Epithelial cell of proximal tubule (primary cell): Measurements from ENCODE around the gene MEGF11. TPM values are rescaled to one million over a fixed set of nuclear protein-coding genes. Genes with fewer than 3 reads are reported as not detected.

ENCODE experiments used
- DNase-seq: peaks from one replicate; pipeline ENCODE4 v3.0.0-alpha.2; 2011; ENCODE audit warnings: low read depth
- H3K4me3 ChIP-seq: 2 replicates; pipeline ENCODE4 v1.5.1; 2011; ENCODE audit warnings: low read depth, mild to moderate bottlenecking, low read length
- CTCF ChIP-seq: conservative IDR thresholded peaks from 2 replicates; pipeline ENCODE4 v1.5.1; 2012; ENCODE audit warnings: low read depth, mild to moderate bottlenecking, low read length
- total RNA-seq: library from RNA; depleted of rRNA; stranded (reverse); fragments of >200 nt; gene quantifications from 2 replicates; pipeline ENCODE4 v1.2.3, GENCODE V29; 2015

The MEGF11 gene
- total RNA-seq, 1 donor from 2014 or later, result 3.7 TPM

GRCh38 chr15:66016199-66016598 lies 237.4 kb downstream of the MEGF11 start:
- TF ChIP-seq CTCF, result peak; percentile 58
- no peak overlapping the region for H3K4me3 ChIP-seq
- peak; percentile 56 for DNase-seq

- DNase-seq, result no peak
- no peak overlapping the region for H3K4me3 ChIP-seq
- TF ChIP-seq CTCF, result no peak
These were observed 238.8 kb downstream of the MEGF11 start for GRCh38 chr15:66014635-66015182.

- no peak for DNase-seq
- no peak overlapping the region for H3K4me3 ChIP-seq
- TF ChIP-seq CTCF, result no peak
These were observed 239.5 kb downstream of the MEGF11 start for GRCh38 chr15:66014022-66014421.

GRCh38 chr15:66008940-66009562 lies 244.5 kb downstream of the MEGF11 start:
- H3K4me3 ChIP-seq, result no peak overlapping the region
- peak; percentile 98 for DNase-seq
- TF ChIP-seq CTCF, result no peak

- peak; percentile 38 for TF ChIP-seq CTCF
- DNase-seq, result no peak
- H3K4me3 ChIP-seq, result no peak overlapping the region
These were observed 245.8 kb downstream of the MEGF11 start for GRCh38 chr15:66007663-66008262.

- no peak for TF ChIP-seq CTCF
- no peak overlapping the region for H3K4me3 ChIP-seq
- peak; percentile 99 for DNase-seq
These were observed 246.6 kb downstream of the MEGF11 start for GRCh38 chr15:66006986-66007385.
